Ovary (tissue), 9 donors: Measurements from ENCODE around the gene FOXK2. TPM values are rescaled to one million over a fixed set of nuclear protein-coding genes. Genes with fewer than 3 reads are reported as not detected.

Experiments
- DNase-seq, 5 donors: peaks; one replicate each; pipeline ENCODE4 v3.0.0-alpha.2; 2019 to 2020
- H3K27ac ChIP-seq, 2 donors: fragments of 200-600 bp; one replicate each; pipeline versions ENCODE4 v1.5.1 to v1.8.0; 2019 to 2022
- H3K27me3 ChIP-seq: fragments of 200-600 bp; one replicate; pipeline ENCODE4 v1.8.0; 2022
- H3K36me3 ChIP-seq: fragments of 200-600 bp; sonication (generic); one replicate; pipeline ENCODE4 v1.5.1; 2019
- H3K4me1 ChIP-seq: one replicate; pipeline ENCODE4 v1.8.1; 2013; ENCODE audit warnings: mild to moderate bottlenecking, moderate library complexity; ENCODE audit not compliant: insufficient read depth
- H3K4me3 ChIP-seq: fragments of 200-600 bp; sonication (generic); one replicate; pipeline ENCODE4 v1.5.1; 2017
- H3K9me3 ChIP-seq, 2 donors: fragments of 200-600 bp in 1 of 2; sonication (generic) in 1 of 2; one replicate each; pipeline versions ENCODE4 v1.5.1 to v1.8.1; 2013 to 2019; ENCODE audit warnings: mild to moderate bottlenecking in 1 of 2, moderate library complexity in 1 of 2
- CTCF ChIP-seq, 3 donors: fragments of 450-650 bp in 2 of 3; fragments of 200-600 bp in 1 of 3; IDR thresholded peaks; one replicate each; pipeline versions ENCODE4 v1.5.1 to v1.8.0; 2016 to 2022; ENCODE audit warnings: antibody characterized with exemption in 3 of 3, mild to moderate bottlenecking in 1 of 3
- EP300 ChIP-seq: sonication (generic); formaldehyde crosslinking; IDR thresholded peaks from one replicate; pipeline ENCODE4 v1.6.1; 2017; ENCODE audit warnings: antibody characterized with exemption
- POLR2A ChIP-seq: fragments of 450-650 bp; IDR thresholded peaks from one replicate; pipeline ENCODE4 v1.6.1; 2017; ENCODE audit warnings: antibody characterized with exemption, mild to moderate bottlenecking, moderate library complexity
- WGBS, 3 donors: extraction: QIAGEN DNeasy Blood & Tissue Kit in 1 of 3; methylation state at CpG; one replicate each; pipeline versions ENCODE4 v1.1.5 to v1.1.7; 2013 to 2017; 5-methylcytosine and 5-hydroxymethylcytosine counted together
- intact Hi-C, 4 donors: fragments of 100-400 bp; cut with DNase I; formaldehyde crosslinking; loops; one replicate each; pipeline versions ENCODE4 v1.11.0 to v1.15.1; 2022 to 2023
- polyA plus RNA-seq, 2 donors: library from polyadenylated mRNA; stranded (reverse); fragments of 200-250 nt in 1 of 2; fragments of 350-450 nt in 1 of 2; fragmentation: Illumina TruSeq in 1 of 2; extraction: RNeasy Lipid Tissue Mini Kit (QIAGEN cat#74804) in 1 of 2; gene quantifications; one replicate each; pipeline ENCODE4 v1.2.3, GENCODE V29; 2013 to 2014
- total RNA-seq, 7 donors: library from RNA; depleted of rRNA in 2 of 7; stranded (reverse); fragments of >200 nt in 2 of 7; fragmentation: NEBNext Ultra II Directional in 3 of 7; extraction: Animal tissue kit (Norgen Biotek cat#: 25700) in 3 of 7; gene quantifications; one replicate each; pipeline versions ENCODE4 v1.1.0 to v1.2.4, GENCODE V29; 2016 to 2023
- donor health status: DM: no; HTN: no; CAD: no; lungs with moderate emphysema.
- donor health status: DM: no; HTN: no; CAD: no.
- donor health status: Bipolar disorder and iron deficiency.
- donor health status: DM: yes; HTN: yes; CAD: no.
- donor health status: DM: no; HTN: no; CAD: no.
- donor health status: DM: yes; HTN: yes; CAD: no.

The FOXK2 gene
- total and polyA plus RNA-seq, 9 donors = 19.1 to 67.6 (median 43.0) TPM

GRCh38 chr17:82586576-82587233 is 67.2 kb downstream of the FOXK2 start:
- intact Hi-C loops = no loop called here
- Histone ChIP-seq H3K27ac (no peak overlapping the region), H3K4me3 (no peak overlapping the region), H3K27me3 (no peaks in the 10 kb centered on the region), H3K4me1 (no peaks in the 10 kb centered on the region), H3K9me3 (no peaks in the 10 kb centered on the region), H3K36me3 (no peaks in the 10 kb centered on the region)
- no peak for TF ChIP-seq POLR2A
- TF ChIP-seq CTCF (IDR thresholded peaks at IDR 0.05) = no peak
- no peak for TF ChIP-seq EP300
- WGBS, 3 donors = 85 to 86% (median 86%) methylated on average over 21 of the region's 21 CpGs
- no peak for DNase-seq

GRCh38 chr17:82587234-82588086 is 67.9 kb downstream of the FOXK2 start:
- Histone ChIP-seq H3K27ac (no peak overlapping the region), H3K4me3 (no peak overlapping the region), H3K9me3 (no peaks in the 10 kb centered on the region), H3K4me1 (no peaks in the 10 kb centered on the region), H3K27me3 (no peaks in the 10 kb centered on the region), H3K36me3 (no peaks in the 10 kb centered on the region)
- no peak for DNase-seq
- TF ChIP-seq CTCF (IDR thresholded peaks at IDR 0.05) = no peak
- TF ChIP-seq EP300 = no peak
- intact Hi-C loops = no loop called here
- 86 to 87% (median 87%) methylated on average over 47 of the region's 47 CpGs for WGBS, 3 donors

GRCh38 chr17:82588266-82589175 is 69.0 kb downstream of the FOXK2 start:
- WGBS, 3 donors = 71 to 81% (median 79%) methylated on average over 27 of the region's 27 CpGs
- Histone ChIP-seq H3K9me3 (no peaks in the 10 kb centered on the region), H3K4me1 (no peaks in the 10 kb centered on the region), H3K27me3 (no peaks in the 10 kb centered on the region), H3K27ac (no peak overlapping the region), H3K36me3 (no peaks in the 10 kb centered on the region), H3K4me3 (no peak overlapping the region)
- no peak for DNase-seq
- intact Hi-C loops = no loop called here
- TF ChIP-seq EP300 (no peak), POLR2A (no peak), CTCF (IDR thresholded peaks at IDR 0.05) (no peak)

GRCh38 chr17:82589851-82590180 is 70.3 kb downstream of the FOXK2 start:
- Histone ChIP-seq H3K36me3 (no peaks in the 10 kb centered on the region), H3K9me3 (no peaks in the 10 kb centered on the region), H3K27ac (no peak overlapping the region), H3K4me3 (no peak overlapping the region), H3K27me3 (no peaks in the 10 kb centered on the region), H3K4me1 (peaks cover 2% of the 10 kb centered on the region)
- DNase-seq = no peak
- intact Hi-C loops = no loop called here
- TF ChIP-seq CTCF (IDR thresholded peaks at IDR 0.05) = no peak
- TF ChIP-seq EP300 = no peak
- no peak for TF ChIP-seq POLR2A
- WGBS, 3 donors = 75 to 84% (median 84%) methylated on average over 6 of the region's 6 CpGs
